Measurements from ENCODE around the gene CINP. TPM values are rescaled to one million over a fixed set of nuclear protein-coding genes. Genes with fewer than 3 reads are reported as not detected.

The CINP gene
- total and polyA plus RNA-seq, 12 donors: 38.3 to 92.6 (median 41.7) TPM

DNA sequence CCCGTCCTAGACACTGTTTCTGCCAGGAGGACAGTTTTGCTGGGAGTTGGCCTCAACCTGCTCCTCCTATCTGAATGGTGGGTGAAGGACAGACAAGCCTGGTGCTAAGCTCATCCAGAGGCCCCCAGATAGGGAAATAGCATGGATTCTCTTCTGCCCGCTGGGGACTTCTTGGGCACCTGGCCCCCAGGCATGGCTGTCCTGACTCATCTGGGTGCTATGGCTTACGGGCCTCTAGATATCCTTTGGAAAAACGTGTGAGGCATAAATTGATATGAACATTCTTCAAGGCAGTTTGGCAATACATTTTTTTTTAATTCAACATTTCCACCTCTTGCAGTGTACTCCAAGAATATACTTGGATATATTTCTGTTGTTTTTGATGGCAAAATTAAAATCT lies 8.7 kb upstream of the CINP start:
- Histone ChIP-seq H3K27me3 (no peaks in the 10 kb centered on the region), H3K4me1 (replicated peaks in 1 of 2) (no peaks in the 10 kb centered on the region)
- 76 to 87% (median 83%) methylated on average over 3 to 4 of the region's 4 CpGs for WGBS, 4 donors

DNA sequence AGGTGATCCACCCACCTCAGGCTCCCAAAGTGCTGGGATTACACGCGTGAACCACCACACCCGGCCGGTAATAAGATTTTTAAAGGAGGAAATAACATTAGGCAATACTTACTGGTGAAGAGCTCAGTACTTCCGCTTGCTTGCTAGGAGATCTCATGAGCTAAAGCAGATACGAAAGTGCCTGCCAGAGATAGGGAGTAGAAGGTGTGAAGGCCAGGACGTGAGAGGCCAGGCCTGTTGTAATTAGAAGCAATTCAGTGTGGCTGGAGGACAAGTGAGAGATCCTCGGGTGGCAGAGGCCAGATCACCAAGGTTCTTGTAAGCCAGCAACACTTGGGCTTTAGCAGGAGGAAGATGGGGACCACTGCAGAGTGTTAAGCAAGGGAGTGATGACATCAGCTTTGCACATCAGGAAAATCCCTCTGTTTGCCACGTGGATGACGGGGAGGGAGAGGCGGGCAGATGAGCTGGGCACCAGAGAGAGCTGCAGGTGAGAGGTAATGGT lies 7.7 kb upstream of the CINP start:
- Histone ChIP-seq H3K36me3 (replicated peaks in 1 of 2) (no peaks in the 10 kb centered on the region), H3K27ac (peak overlapping the region in 1 of 5 donors; percentile 32), H3K9me3 (replicated peaks in 1 of 3) (no peaks in the 10 kb centered on the region), H3K27me3 (no peaks in the 10 kb centered on the region), H3K4me1 (replicated peaks in 1 of 2) (no peaks in the 10 kb centered on the region), H3K4me3 (no peak overlapping the region)
- intact Hi-C loops (cut with DNase I): no loop called here
- 62 to 80% (median 73%) methylated on average over 11 of the region's 11 CpGs for WGBS, 4 donors
- TF ChIP-seq, protein P1, sequence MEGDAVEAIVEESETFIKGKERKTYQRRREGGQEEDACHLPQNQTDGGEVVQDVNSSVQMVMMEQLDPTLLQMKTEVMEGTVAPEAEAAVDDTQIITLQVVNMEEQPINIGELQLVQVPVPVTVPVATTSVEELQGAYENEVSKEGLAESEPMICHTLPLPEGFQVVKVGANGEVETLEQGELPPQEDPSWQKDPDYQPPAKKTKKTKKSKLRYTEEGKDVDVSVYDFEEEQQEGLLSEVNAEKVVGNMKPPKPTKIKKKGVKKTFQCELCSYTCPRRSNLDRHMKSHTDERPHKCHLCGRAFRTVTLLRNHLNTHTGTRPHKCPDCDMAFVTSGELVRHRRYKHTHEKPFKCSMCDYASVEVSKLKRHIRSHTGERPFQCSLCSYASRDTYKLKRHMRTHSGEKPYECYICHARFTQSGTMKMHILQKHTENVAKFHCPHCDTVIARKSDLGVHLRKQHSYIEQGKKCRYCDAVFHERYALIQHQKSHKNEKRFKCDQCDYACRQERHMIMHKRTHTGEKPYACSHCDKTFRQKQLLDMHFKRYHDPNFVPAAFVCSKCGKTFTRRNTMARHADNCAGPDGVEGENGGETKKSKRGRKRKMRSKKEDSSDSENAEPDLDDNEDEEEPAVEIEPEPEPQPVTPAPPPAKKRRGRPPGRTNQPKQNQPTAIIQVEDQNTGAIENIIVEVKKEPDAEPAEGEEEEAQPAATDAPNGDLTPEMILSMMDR (IDR thresholded peaks at IDR 0.05): no peak
- TF ChIP-seq POLR2A (IDR thresholded peaks at IDR 0.05): no peak
- peak in 1 of 7 donors; percentile 59 for DNase-seq

More for the DNA sequence above, 8.7 kb upstream of the CINP start:
- Histone ChIP-seq H3K27ac (no peak overlapping the region), H3K9me3 (replicated peaks in 1 of 3) (no peaks in the 10 kb centered on the region), H3K36me3 (replicated peaks in 1 of 2) (no peaks in the 10 kb centered on the region), H3K4me3 (no peak overlapping the region)
- DNase-seq: no peak
- intact Hi-C loops (cut with DNase I): no loop called here
- TF ChIP-seq, protein P1 (IDR thresholded peaks at IDR 0.05): no peak
- no peak for TF ChIP-seq POLR2A (IDR thresholded peaks at IDR 0.05)

DNA sequence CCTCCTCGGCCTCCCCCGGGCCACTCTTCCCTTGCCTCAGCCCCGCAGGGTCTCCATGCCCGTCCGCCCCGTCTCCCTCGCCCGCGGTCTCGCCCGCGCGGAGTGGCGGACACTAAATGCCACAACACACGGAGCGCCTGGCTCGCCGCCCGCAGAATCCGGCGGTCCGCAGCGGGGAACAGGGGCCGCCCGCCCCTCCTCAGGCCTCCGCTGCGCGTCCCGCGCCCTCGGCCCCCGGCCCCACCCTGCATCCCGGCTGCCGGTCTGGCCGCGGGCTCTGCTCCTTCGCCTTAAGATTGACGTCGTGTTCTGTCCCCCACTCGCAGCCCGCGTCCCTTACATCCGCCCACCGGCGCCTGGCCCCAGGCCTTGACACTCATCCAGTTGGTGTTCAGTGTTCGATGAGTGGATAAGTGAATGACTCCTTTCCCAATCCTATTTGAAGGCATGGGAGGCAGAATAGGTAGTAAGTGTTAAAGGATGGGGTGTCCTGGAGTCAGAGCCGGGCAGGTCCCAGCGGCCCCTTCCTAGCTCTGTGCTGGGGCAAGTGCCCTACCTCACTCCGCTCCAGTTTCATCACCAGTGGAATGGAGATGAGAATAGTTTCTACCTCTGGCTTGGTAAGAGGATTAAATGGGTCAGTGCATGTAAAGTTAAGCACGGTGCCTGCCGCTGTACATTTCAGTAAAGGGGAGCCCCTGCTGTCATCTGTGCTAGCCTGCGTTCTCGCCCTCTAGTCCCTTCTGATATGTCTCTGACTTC lies 673 bp upstream of the CINP start:
- DNase-seq: peak in 5 of 7 donors; percentile 44 to 72 (median 57)
- peak in 1 of 2 donors; percentile 3 for TF ChIP-seq POLR2A (IDR thresholded peaks at IDR 0.05)
- TF ChIP-seq, protein P1 (IDR thresholded peaks at IDR 0.05): no peak
- intact Hi-C loops (cut with DNase I): no loop called here
- peaks cover 9 to 20% of the 10 kb centered on the region in 2 donors for H3K4me1 ChIP-seq (replicated peaks in 1 of 2)
- H3K9me3 ChIP-seq (replicated peaks in 1 of 3): no peaks in the 10 kb centered on the region
- H3K4me3 ChIP-seq: peak overlapping the region; percentile 78 to 99 (median 91)
- 2 to 7% (median 4%) methylated on average over 19 to 52 of the region's 53 CpGs for WGBS, 4 donors
- H3K27me3 ChIP-seq: no peaks in the 10 kb centered on the region
- peak overlapping the region in 4 of 5 donors; percentile 59 to 89 (median 83) for H3K27ac ChIP-seq
- peaks cover 0 to 8% of the 10 kb centered on the region in 2 donors for H3K36me3 ChIP-seq (replicated peaks in 1 of 2)

DNA sequence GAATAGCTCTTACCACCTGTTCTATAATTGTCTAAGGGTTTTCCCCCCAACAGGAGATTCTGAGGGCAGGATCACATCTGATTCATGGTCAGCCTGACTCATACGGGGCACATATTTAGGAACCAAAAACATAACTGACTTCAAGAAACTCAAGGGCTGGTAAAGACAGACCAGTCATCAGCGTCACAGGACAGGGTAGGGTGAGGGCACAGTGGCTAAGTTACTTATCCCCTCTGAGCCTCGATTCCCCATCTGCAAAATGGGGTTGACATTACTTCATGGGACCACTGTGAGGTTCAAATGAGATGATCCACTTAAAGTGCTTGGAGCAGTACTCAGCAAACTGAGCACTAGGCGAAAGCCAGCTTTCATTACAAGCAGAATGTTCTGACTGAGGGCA lies 606 bp downstream of the CINP start:
- 2 to 14% (median 12%) methylated on average over 3 to 4 of the region's 4 CpGs for WGBS, 4 donors
- Histone ChIP-seq H3K27me3 (no peaks in the 10 kb centered on the region), H3K4me3 (peak overlapping the region; percentile 34 to 95 (median 82)), H3K27ac (peak overlapping the region in 4 of 5 donors; percentile 59 to 89 (median 83)), H3K36me3 (replicated peaks in 1 of 2) (peaks cover 0 to 21% of the 10 kb centered on the region in 2 donors), H3K9me3 (replicated peaks in 1 of 3) (no peaks in the 10 kb centered on the region), H3K4me1 (replicated peaks in 1 of 2) (peaks cover 9 to 20% of the 10 kb centered on the region in 2 donors)
- intact Hi-C loops (cut with DNase I): no loop called here
- peak in 2 of 7 donors; percentile 21 to 25 for DNase-seq
- TF ChIP-seq, protein P1 (IDR thresholded peaks at IDR 0.05): no peak
- no peak for TF ChIP-seq POLR2A (IDR thresholded peaks at IDR 0.05)
